ENCODE data around the gene GPHN. TPM values are rescaled to one million over a fixed set of nuclear protein-coding genes. Genes with fewer than 3 reads are reported as not detected.

The GPHN gene
- total and polyA plus RNA-seq, 2 of the 8 experiments (the other 6 are each of a cell fraction or from before 2014, with no cell fraction given) = 6.0 to 16.0 TPM

DNA sequence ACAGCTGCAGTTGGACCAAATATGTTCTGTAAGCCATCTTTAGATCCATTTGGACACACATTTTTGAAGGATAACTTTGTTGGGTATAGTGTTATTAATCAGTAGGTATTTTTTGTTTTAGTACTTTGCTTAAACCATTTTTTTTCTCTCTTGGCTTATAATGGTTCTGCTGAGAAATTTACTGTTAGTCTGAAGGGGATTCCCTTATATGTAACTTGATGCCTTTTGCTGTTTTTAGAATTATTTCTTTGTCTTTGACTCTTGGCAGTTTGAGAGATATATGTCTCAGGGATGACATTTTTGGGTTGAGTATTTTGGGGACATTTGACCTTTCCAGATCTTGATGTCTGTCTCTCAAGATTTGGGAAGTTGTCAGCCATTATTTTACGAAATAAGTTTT, 169.8 kb downstream of the GPHN start (continued):
- TF ChIP-seq, protein P1, sequence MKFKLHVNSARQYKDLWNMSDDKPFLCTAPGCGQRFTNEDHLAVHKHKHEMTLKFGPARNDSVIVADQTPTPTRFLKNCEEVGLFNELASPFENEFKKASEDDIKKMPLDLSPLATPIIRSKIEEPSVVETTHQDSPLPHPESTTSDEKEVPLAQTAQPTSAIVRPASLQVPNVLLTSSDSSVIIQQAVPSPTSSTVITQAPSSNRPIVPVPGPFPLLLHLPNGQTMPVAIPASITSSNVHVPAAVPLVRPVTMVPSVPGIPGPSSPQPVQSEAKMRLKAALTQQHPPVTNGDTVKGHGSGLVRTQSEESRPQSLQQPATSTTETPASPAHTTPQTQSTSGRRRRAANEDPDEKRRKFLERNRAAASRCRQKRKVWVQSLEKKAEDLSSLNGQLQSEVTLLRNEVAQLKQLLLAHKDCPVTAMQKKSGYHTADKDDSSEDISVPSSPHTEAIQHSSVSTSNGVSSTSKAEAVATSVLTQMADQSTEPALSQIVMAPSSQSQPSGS (IDR thresholded peaks at IDR 0.05; ENCODE audit: low read length) = no peak
- no peak for TF ChIP-seq RBBP5 (IDR thresholded peaks at IDR 0.05; ENCODE audit: borderline replicate concordance, low read depth, low read length)
- TF ChIP-seq POLR2AphosphoS5 (IDR thresholded peaks at IDR 0.05; ENCODE audit: low read depth, low read length) = no peak
- TF ChIP-seq BRCA1 (IDR thresholded peaks at IDR 0.05; ENCODE audit: low read depth, low read length) = no peak
- no peak for TF ChIP-seq EGR1 (IDR thresholded peaks at IDR 0.05; ENCODE audit: borderline replicate concordance, low read depth, low read length)
- no peak for TF ChIP-seq TAF7 (optimal IDR thresholded peaks at IDR 0.05; ENCODE audit: borderline replicate concordance, low read depth, low read length)
- no peak for TF ChIP-seq TEAD4 (IDR thresholded peaks at IDR 0.05; ENCODE audit: low read depth, low read length)

Measured in H1 (cell line).